Hepatocyte (in vitro differentiated cells): ENCODE measurements around the gene PHEX. TPM values are rescaled to one million over a fixed set of nuclear protein-coding genes. Genes with fewer than 3 reads are reported as not detected.
A peak's percentile ranks its signal among the peaks of the same experiment; 100 is the strongest.

Source experiments
- DNase-seq: peaks from one replicate; pipeline ENCODE4 v3.0.0-alpha.2; 2016; ENCODE audit warnings: low spot score
- H2AFZ ChIP-seq: fragments of 200-600 bp; sonication (generic); 2 replicates; pipeline ENCODE4 v1.6.0; 2016; ENCODE audit warnings: antibody characterized with exemption, mild to moderate bottlenecking
- H3K27ac ChIP-seq: fragments of 200-600 bp; sonication (generic); 2 replicates; pipeline ENCODE4 v1.5.1; 2016; ENCODE audit warnings: mild to moderate bottlenecking
- H3K27me3 ChIP-seq: fragments of 200-600 bp; sonication (generic); 2 replicates; pipeline ENCODE4 v1.6.1; 2016
- H3K36me3 ChIP-seq: fragments of 200-600 bp; sonication (generic); replicated peaks from 2 replicates; pipeline ENCODE4 v1.5.1; 2016; ENCODE audit warnings: low read depth; ENCODE audit not compliant: insufficient read depth
- H3K4me1 ChIP-seq: fragments of 200-600 bp; sonication (generic); 2 replicates; pipeline ENCODE4 v1.5.1; 2016; ENCODE audit warnings: mild to moderate bottlenecking, moderate library complexity; ENCODE audit not compliant: insufficient read depth
- H3K4me2 ChIP-seq: fragments of 200-600 bp; sonication (generic); 2 replicates; pipeline ENCODE4 v1.6.0; 2016
- H3K4me3 ChIP-seq: fragments of 200-600 bp; sonication (generic); 2 replicates; pipeline ENCODE4 v1.5.1; 2016; ENCODE audit warnings: mild to moderate bottlenecking
- H3K79me2 ChIP-seq: fragments of 200-600 bp; sonication (generic); 2 replicates; pipeline ENCODE4 v1.6.0; 2017; ENCODE audit warnings: mild to moderate bottlenecking
- H3K9me2 ChIP-seq: fragments of 200-600 bp; sonication (generic); replicated peaks from 2 replicates; pipeline ENCODE4 v1.6.0; 2017; ENCODE audit warnings: mild to moderate bottlenecking; ENCODE audit not compliant: insufficient read depth
- H3K9me3 ChIP-seq: fragments of 200-600 bp; sonication (generic); 2 replicates; pipeline ENCODE4 v1.5.1; 2016; ENCODE audit warnings: low read depth, mild to moderate bottlenecking
- H4K20me1 ChIP-seq: fragments of 200-600 bp; sonication (generic); 2 replicates; pipeline ENCODE4 v1.6.0; 2016; ENCODE audit warnings: mild to moderate bottlenecking; ENCODE audit not compliant: insufficient read depth, poor library complexity, severe bottlenecking
- CTCF ChIP-seq: fragments of 200-600 bp; sonication (generic); IDR thresholded peaks from 2 replicates; pipeline ENCODE4 v1.5.1; 2016; ENCODE audit warnings: antibody characterized with exemption, mild to moderate bottlenecking; ENCODE audit not compliant: poor library complexity
- EZH2 ChIP-seq: fragments of 200-600 bp; sonication (generic); IDR thresholded peaks from 2 replicates; pipeline ENCODE4 v1.6.1; 2016; ENCODE audit warnings: antibody characterized with exemption, mild to moderate bottlenecking, borderline replicate concordance
- EZH2phosphoT487 ChIP-seq: fragments of 200-600 bp; sonication (generic); IDR thresholded peaks from one replicate; pipeline ENCODE4 v1.6.1; 2018; ENCODE audit warnings: antibody characterized with exemption, mild to moderate bottlenecking, low read depth, moderate library complexity; ENCODE audit not compliant: unreplicated experiment, severe bottlenecking
- WGBS: methylation state at CpG from one replicate; pipeline ENCODE4 v1.1.6; 2016; ENCODE audit warnings: low lambda C conversion rate; ENCODE audit errors: missing lambda C conversion rate; 5-methylcytosine and 5-hydroxymethylcytosine counted together
- polyA plus RNA-seq: library from polyadenylated mRNA; unstranded; fragments of >200 nt; fragmentation: Nextera tagmentation; extraction: Ambion mirVana; gene quantifications from 2 replicates; pipeline ENCODE4 v1.2.1, GENCODE V29; 2016
- total RNA-seq: library from RNA; depleted of rRNA; stranded (reverse); fragments of >200 nt; gene quantifications from 2 replicates; pipeline ENCODE4 v1.2.3, GENCODE V29; 2014

Gene PHEX
- total and polyA plus RNA-seq, 2 experiments from 2014 or later, result 0.05 to 0.27 TPM

- WGBS, result 80% methylated on average over 2 of the region's 2 CpGs
- no peaks in the 10 kb centered on the region for H3K9me2 ChIP-seq
- H3K9me3 ChIP-seq, result no peaks in the 10 kb centered on the region
- no peak overlapping the region for H3K4me2 ChIP-seq
- no peak overlapping the region for H3K27ac ChIP-seq
- no peaks in the 10 kb centered on the region for H3K36me3 ChIP-seq
- H3K79me2 ChIP-seq, result no peaks in the 10 kb centered on the region
- no peaks in the 10 kb centered on the region for H3K27me3 ChIP-seq
- H3K4me3 ChIP-seq, result no peak overlapping the region
- no peak for DNase-seq
- H2AFZ ChIP-seq, result no peak overlapping the region
- TF ChIP-seq EZH2, result no peak
- no peak for TF ChIP-seq CTCF
- TF ChIP-seq EZH2phosphoT487, result no peak
- H3K4me1 ChIP-seq, result no peaks in the 10 kb centered on the region
- no peaks in the 10 kb centered on the region for H4K20me1 ChIP-seq
These were observed 73.8 kb downstream of the PHEX start for GRCh38 chrX:22105971-22106370.

GRCh38 chrX:22109442-22109841 is 77.3 kb downstream of the PHEX start:
- Histone ChIP-seq H3K4me3 (no peak overlapping the region), H3K79me2 (no peaks in the 10 kb centered on the region), H4K20me1 (no peaks in the 10 kb centered on the region), H3K9me2 (no peaks in the 10 kb centered on the region), H3K27ac (no peak overlapping the region), H3K9me3 (no peaks in the 10 kb centered on the region), H3K4me2 (no peak overlapping the region), H3K36me3 (no peaks in the 10 kb centered on the region), H3K27me3 (no peaks in the 10 kb centered on the region), H3K4me1 (no peaks in the 10 kb centered on the region), H2AFZ (no peak overlapping the region)
- DNase-seq, result no peak
- WGBS, result 94% methylated on average over 1 of the region's 1 CpG
- TF ChIP-seq EZH2phosphoT487 (no peak), EZH2 (no peak), CTCF (no peak)

DNA sequence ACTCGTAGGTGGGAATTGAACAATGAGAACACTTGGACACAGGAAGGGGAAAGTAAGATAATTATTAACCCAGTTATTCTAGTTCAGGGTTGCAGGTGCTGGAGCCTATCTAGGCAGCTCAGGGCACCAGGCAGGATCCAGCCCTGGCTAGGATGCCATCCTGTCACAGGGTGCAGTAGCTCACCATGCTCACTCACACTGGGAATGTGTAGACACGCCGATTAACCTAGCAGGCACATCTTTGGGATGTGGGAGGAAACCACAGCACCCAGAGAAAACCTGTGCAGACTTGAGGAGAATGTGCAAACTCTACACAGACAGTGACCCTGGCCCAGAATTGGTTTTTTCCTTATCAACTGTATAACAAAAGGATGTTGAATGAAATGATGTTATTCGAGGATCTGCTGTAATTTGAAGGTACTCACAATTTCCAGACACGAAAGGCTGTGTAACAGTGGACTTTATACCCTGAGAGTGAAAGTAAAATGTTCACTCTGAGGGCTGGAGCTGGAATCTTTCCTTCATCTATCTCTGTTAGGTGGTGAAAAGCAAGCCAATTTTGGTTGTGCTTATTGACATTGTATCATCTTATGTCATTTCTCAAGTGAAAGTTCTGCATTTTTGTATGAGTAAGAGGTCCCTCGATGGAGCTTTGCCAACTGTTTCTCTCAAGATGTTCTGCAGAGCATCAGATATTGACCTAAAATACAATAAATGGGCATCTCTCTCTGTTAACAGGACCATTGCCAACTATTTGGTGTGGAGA is 78.8 kb downstream of the PHEX start:
- no peak overlapping the region for H3K4me2 ChIP-seq
- no peak overlapping the region for H3K4me3 ChIP-seq
- H3K36me3 ChIP-seq, result no peaks in the 10 kb centered on the region
- H3K79me2 ChIP-seq, result no peaks in the 10 kb centered on the region
- H3K9me3 ChIP-seq, result no peaks in the 10 kb centered on the region
- H3K27ac ChIP-seq, result peak overlapping the region; percentile 47
- TF ChIP-seq EZH2, result no peak
- TF ChIP-seq CTCF, result no peak
- TF ChIP-seq EZH2phosphoT487, result no peak
- no peaks in the 10 kb centered on the region for H3K4me1 ChIP-seq
- WGBS, result 58% methylated on average over 6 of the region's 6 CpGs
- no peak for DNase-seq
- no peaks in the 10 kb centered on the region for H3K27me3 ChIP-seq
- H3K9me2 ChIP-seq, result no peaks in the 10 kb centered on the region
- H4K20me1 ChIP-seq, result no peaks in the 10 kb centered on the region
- H2AFZ ChIP-seq, result no peak overlapping the region
